IMR-90 (cell line): Measurements from ENCODE around the gene ECI2. TPM values are rescaled to one million over a fixed set of nuclear protein-coding genes. Genes with fewer than 3 reads are reported as not detected.

ENCODE experiments used
- ATAC-seq: fragments of 200-7000 bp; cut with Tn5 transposase; 2 replicates; pipeline ENCODE4 v1.9.1; 2020; ENCODE audit warnings: low read depth, mild to moderate bottlenecking, moderate library complexity
- BruUV-seq: library from RNA; stranded (reverse); fragments of 400-500 nt; replicated peaks from 2 replicates; lab custom pipeline; 2021; lab: Mats Ljungman, UMichigan
- CTCF ChIA-PET: fragments of 300-600 bp; formaldehyde crosslinking; extraction: SDS; loops from one replicate; lab custom pipeline; 2021; ENCODE audit warnings: antibody characterized with exemption; lab: Yijun Ruan, JAX
- POLR2A ChIA-PET: fragments of 300-600 bp; sonication (Branson Sonifier 250); formaldehyde crosslinking; loops from one replicate; lab custom pipeline; 2022; ENCODE audit warnings: antibody characterized with exemption; ENCODE audit not compliant: unreplicated experiment; lab: Charles Lee
- DNase-seq: peaks from one replicate; pipeline ENCODE4 v3.0.0; 2013
- H2AFZ ChIP-seq: replicated peaks from 2 replicates; pipeline ENCODE3; 2013; ENCODE audit warnings: low read length, mild to moderate bottlenecking; ENCODE audit not compliant: poor library complexity
- H2AK5ac ChIP-seq: 2 replicates; pipeline ENCODE4 v1.6.1; 2013; ENCODE audit warnings: low read depth, low read length, inconsistent platforms
- H2AK9ac ChIP-seq: replicated peaks from 2 replicates; pipeline ENCODE3; 2013; ENCODE audit warnings: mild to moderate bottlenecking, low read depth, low read length, moderate library complexity; ENCODE audit not compliant: poor library complexity
- H2BK120ac ChIP-seq: 2 replicates; pipeline ENCODE4 v1.6.1; 2013; ENCODE audit warnings: low read depth, low read length, inconsistent platforms
- H2BK15ac ChIP-seq: 3 replicates; pipeline ENCODE4 v1.6.1; 2013; ENCODE audit warnings: low read depth, low read length, inconsistent platforms
- H2BK20ac ChIP-seq: 2 replicates; pipeline ENCODE4 v1.6.1; 2013; ENCODE audit warnings: low read depth, mild to moderate bottlenecking, inconsistent platforms, low read length, moderate library complexity
- H2BK5ac ChIP-seq: 2 replicates; pipeline ENCODE4 v1.6.1; 2013; ENCODE audit warnings: mild to moderate bottlenecking, low read depth, low read length, inconsistent platforms; ENCODE audit not compliant: poor library complexity, severe bottlenecking
- H3K14ac ChIP-seq: replicated peaks from 2 replicates; pipeline ENCODE4 v1.6.1; 2013; ENCODE audit warnings: low read depth, low read length, inconsistent platforms
- H3K18ac ChIP-seq: 2 replicates; pipeline ENCODE4 v1.6.1; 2013; ENCODE audit warnings: low read depth, low read length, control low read depth
- H3K23ac ChIP-seq: 2 replicates; pipeline ENCODE4 v1.6.1; 2013; ENCODE audit warnings: low read depth, low read length, inconsistent platforms
- H3K27ac ChIP-seq: 2 replicates; pipeline ENCODE4 v1.5.1; 2013; ENCODE audit warnings: mild to moderate bottlenecking, control low read depth, low read length; ENCODE audit not compliant: insufficient read depth
- H3K27me3 ChIP-seq: 2 replicates; pipeline ENCODE4 v1.6.1; 2013; ENCODE audit warnings: low read length; ENCODE audit not compliant: control insufficient read depth, insufficient read depth
- H3K36me3 ChIP-seq: 2 replicates; pipeline ENCODE4 v1.6.1; 2013; ENCODE audit warnings: low read length, mixed read lengths; ENCODE audit not compliant: control insufficient read depth, insufficient read depth
- H3K4ac ChIP-seq: 2 replicates; pipeline ENCODE4 v1.6.1; 2013; ENCODE audit warnings: low read depth, low read length, inconsistent platforms
- H3K4me1 ChIP-seq: 2 replicates; pipeline ENCODE4 v1.6.1; 2013; ENCODE audit warnings: low read length, mixed read lengths; ENCODE audit not compliant: control insufficient read depth, insufficient read depth
- H3K4me2 ChIP-seq: 2 replicates; pipeline ENCODE4 v1.6.1; 2013; ENCODE audit warnings: low read depth, mild to moderate bottlenecking, control low read depth, low read length, moderate library complexity
- H3K4me3 ChIP-seq: 2 replicates; pipeline ENCODE4 v1.5.1; 2013; ENCODE audit warnings: low read depth, mild to moderate bottlenecking, control low read depth, low read length, moderate library complexity; ENCODE audit not compliant: insufficient read depth
- H3K56ac ChIP-seq: 2 replicates; pipeline ENCODE4 v1.6.1; 2013; ENCODE audit warnings: low read length, inconsistent platforms; ENCODE audit not compliant: insufficient read depth; ENCODE audit errors: extremely low read depth
- H3K79me1 ChIP-seq, 2 experiments: 2 replicates each; pipeline ENCODE4 v1.6.1; 2013; ENCODE audit warnings: low read length in 2 of 2, inconsistent platforms in 1 of 2, low read depth in 1 of 2
- H3K9ac ChIP-seq: 2 replicates; pipeline ENCODE4 v1.6.1; 2013; ENCODE audit warnings: low read depth, low read length, control low read depth
- H3K9me1 ChIP-seq: 2 replicates; pipeline ENCODE4 v1.6.1; 2013; ENCODE audit warnings: low read length, inconsistent platforms; ENCODE audit not compliant: insufficient read depth
- H3K9me3 ChIP-seq: 2 replicates; pipeline ENCODE4 v1.6.1; 2013; ENCODE audit warnings: low read length; ENCODE audit not compliant: control insufficient read depth, insufficient read depth
- H4K20me1 ChIP-seq: 2 replicates; pipeline ENCODE4 v1.6.1; 2013; ENCODE audit warnings: low read length, inconsistent platforms; ENCODE audit not compliant: insufficient read depth
- H4K5ac ChIP-seq: 2 replicates; pipeline ENCODE4 v1.6.1; 2013; ENCODE audit warnings: mild to moderate bottlenecking, low read depth, low read length, control low read depth
- H4K8ac ChIP-seq, 2 experiments: 2 replicates each; pipeline ENCODE4 v1.6.1; 2013; ENCODE audit warnings: low read depth in 2 of 2, low read length in 2 of 2, control low read depth in 1 of 2, inconsistent platforms in 1 of 2
- H4K91ac ChIP-seq: 2 replicates; pipeline ENCODE4 v1.6.1; 2013; ENCODE audit warnings: low read depth, low read length, inconsistent platforms; ENCODE audit not compliant: insufficient read depth
- BHLHE40 ChIP-seq: fragments of 150-350 bp; IDR thresholded peaks from 2 replicates; pipeline ENCODE4 v1.6.1; 2016; ENCODE audit warnings: mild to moderate bottlenecking, low read depth, low read length
- CEBPB ChIP-seq: IDR thresholded peaks from 2 replicates; pipeline ENCODE4 v1.6.1; 2012; ENCODE audit warnings: low read depth, low read length, improper control_type of control experiment
- CHD1 ChIP-seq: IDR thresholded peaks from 2 replicates; pipeline ENCODE4 v1.6.1; 2012; ENCODE audit warnings: low read depth, low read length, improper control_type of control experiment
- CTCF ChIP-seq: conservative IDR thresholded peaks from 2 replicates; pipeline ENCODE4 v1.5.1; 2012; ENCODE audit warnings: mild to moderate bottlenecking, low read depth, low read length, improper control_type of control experiment
- ELK1 ChIP-seq: fragments of 150-350 bp; IDR thresholded peaks from 2 replicates; pipeline ENCODE4 v1.6.1; 2016; ENCODE audit warnings: low read depth, mild to moderate bottlenecking, low read length, moderate library complexity, borderline replicate concordance
- FOS ChIP-seq: fragments of 150-350 bp; IDR thresholded peaks from 2 replicates; pipeline ENCODE4 v1.6.1; 2016; ENCODE audit warnings: low read depth, low read length
- MAFK ChIP-seq: IDR thresholded peaks from 2 replicates; pipeline ENCODE4 v1.6.1; 2012; ENCODE audit warnings: low read depth, low read length, improper control_type of control experiment
- MAZ ChIP-seq: IDR thresholded peaks from 2 replicates; pipeline ENCODE4 v1.6.1; 2012; ENCODE audit warnings: low read depth, mild to moderate bottlenecking, low read length, improper control_type of control experiment, moderate library complexity, borderline replicate concordance
- MXI1 ChIP-seq: IDR thresholded peaks from 2 replicates; pipeline ENCODE4 v1.6.1; 2012; ENCODE audit warnings: low read depth, mild to moderate bottlenecking, low read length, moderate library complexity, borderline replicate concordance
- NFE2L2 ChIP-seq: fragments of 150-350 bp; IDR thresholded peaks from 2 replicates; pipeline ENCODE4 v1.6.1; 2016; ENCODE audit warnings: low read depth, mild to moderate bottlenecking, low read length
- POLR2A ChIP-seq: IDR thresholded peaks from 2 replicates; pipeline ENCODE4 v1.6.1; 2012; ENCODE audit warnings: mild to moderate bottlenecking, low read depth, low read length
- RCOR1 ChIP-seq: IDR thresholded peaks from 2 replicates; pipeline ENCODE4 v1.6.1; 2012; ENCODE audit warnings: mild to moderate bottlenecking, low read length, improper control_type of control experiment; ENCODE audit not compliant: insufficient replicate concordance
- RFX5 ChIP-seq: IDR thresholded peaks from 2 replicates; pipeline ENCODE4 v1.8.0; 2012; ENCODE audit warnings: low read depth, mild to moderate bottlenecking, low read length, moderate library complexity
- SMC3 ChIP-seq: fragments of 150-350 bp; IDR thresholded peaks from 2 replicates; pipeline ENCODE4 v1.6.1; 2016; ENCODE audit warnings: low read depth, mild to moderate bottlenecking, antibody characterized with exemption, low read length, moderate library complexity
- USF2 ChIP-seq: fragments of 150-350 bp; IDR thresholded peaks from 2 replicates; pipeline ENCODE4 v1.6.1; 2017; ENCODE audit warnings: mild to moderate bottlenecking, antibody characterized with exemption, low read length, low read depth
- WGBS, 2 experiments: methylation state at CpG; one replicate each; pipeline versions ENCODE4 v1.1.5 to v1.1.7; 2013; ENCODE audit warnings: missing lambda C conversion rate in 2 of 2; ENCODE audit not compliant: insufficient read length in 1 of 2; ENCODE audit errors: extremely low coverage in 2 of 2; 5-methylcytosine and 5-hydroxymethylcytosine counted together
- dilution Hi-C: fragments of 300-500 bp; cut with HindIII; formaldehyde crosslinking; loops from one replicate; pipeline ENCODE4 v1.14.3; 2018; ENCODE audit warnings: low sequenced_read_pairs; ENCODE audit not compliant: unreplicated experiment
- in situ Hi-C: fragments of 300-500 bp; cut with MboI; formaldehyde crosslinking; loops from 3 replicates; pipeline ENCODE4 v1.14.3; 2019; ENCODE audit warnings: low sequenced_read_pairs, inconsistent platforms, mixed read lengths
- intact Hi-C: fragments of 100-400 bp; cut with micrococcal nuclease; formaldehyde crosslinking; loops from 2 replicates; pipeline ENCODE4 v1.10.0; 2022
- polyA plus RNA-seq, 3 experiments: library from polyadenylated mRNA; depleted of rRNA; stranded (reverse); fragments of >200 nt; gene quantifications; 2 replicates each; pipeline ENCODE4 v1.2.3, GENCODE V29; 2012; ENCODE audit warnings: low replicate concordance in 1 of 3
- total RNA-seq: library from RNA; depleted of rRNA; stranded (reverse); fragments of >200 nt; gene quantifications from 2 replicates; pipeline ENCODE4 v1.2.3, GENCODE V29; 2012

Gene ECI2
- total and polyA plus RNA-seq, 2 of the 4 experiments (the other 2 are of a cell fraction), result 64.1 to 152 TPM

GRCh38 chr6:4170297-4170696 lies 34.9 kb upstream of the ECI2 start:
- no TSS peak for BruUV-seq
- intact Hi-C loops (no loop called here), in situ Hi-C loops (no loop called here), dilution Hi-C loops (no loop called here)
- Histone ChIP-seq H3K36me3 (no peaks in the 10 kb centered on the region), H2BK15ac (no peak overlapping the region; the same call in 2 of the 3 replicates), H4K8ac (no peak overlapping the region), H2BK120ac (no peak overlapping the region), H2AK9ac (no peak overlapping the region), H3K56ac (no peak overlapping the region), H3K4ac (no peak overlapping the region), H3K14ac (no peak overlapping the region), H3K79me1 (no peaks in the 10 kb centered on the region), H3K9me1 (no peaks in the 10 kb centered on the region), H4K5ac (no peak overlapping the region), H3K9me3 (peaks cover 1% of the 10 kb centered on the region; the same call in 1 of the 2 replicates), H3K9ac (no peak overlapping the region), H3K18ac (no peak overlapping the region), H3K4me3 (no peak overlapping the region), H4K91ac (no peak overlapping the region), H2BK5ac (no peak overlapping the region), H2BK20ac (no peak overlapping the region), H2AFZ (no peak overlapping the region), H2AK5ac (no peak overlapping the region), H4K20me1 (no peaks in the 10 kb centered on the region), H3K27me3 (no peaks in the 10 kb centered on the region), H3K27ac (no peak overlapping the region), H3K23ac (no peak overlapping the region), H3K4me2 (no peak overlapping the region), H3K4me1 (peaks cover 15% of the 10 kb centered on the region)
- ChIA-PET POLR2A (no interaction called here), CTCF (interaction anchor here (1.2 kb wide), 1 partner anchor 40 kb away, joined by 4 read pairs; no protein-coding TSS in a partner anchor)
- WGBS, 2 experiments, result 100% methylated on average over 1 of the region's 3 CpGs; no CpG with 5 or more reads in 1 of the 2 experiments
- no peak for DNase-seq
- TF ChIP-seq ELK1 (no peak), FOS (no peak), BHLHE40 (no peak), CTCF (no peak), USF2 (no peak), MAZ (no peak), CHD1 (no peak), MAFK (no peak), RFX5 (no peak), RCOR1 (no peak), SMC3 (no peak), NFE2L2 (no peak), CEBPB (no peak), POLR2A (no peak), MXI1 (no peak)
- no peak for ATAC-seq
